H1 (cell line): ENCODE measurements around the gene MAPK8IP1. TPM values are rescaled to one million over a fixed set of nuclear protein-coding genes. Genes with fewer than 3 reads are reported as not detected.

Source experiments
- CTCF ChIA-PET: fragments of 300-600 bp; sonication (Branson Sonifier 250); formaldehyde crosslinking; loops from one replicate; lab custom pipeline; 2021; ENCODE audit not compliant: partially characterized antibody; lab: Charles Lee
- POLR2A ChIA-PET: fragments of 300-600 bp; sonication (Branson Sonifier 250); formaldehyde crosslinking; loops from one replicate; lab custom pipeline; 2021; ENCODE audit warnings: inconsistent platforms; ENCODE audit not compliant: partially characterized antibody; lab: Charles Lee
- DNase-seq, 2 experiments: peaks; one replicate each; pipeline versions ENCODE4 v3.0.0 to v3.0.0-alpha.2; 2010 to 2022; ENCODE audit warnings: low spot score in 2 of 2, low read depth in 1 of 2, mixed read lengths in 1 of 2
- FAIRE-seq: peaks from 2 replicates; lab custom pipeline; 2011; peaks lifted over from hg19 to GRCh38; lab: Jason Lieb, UNC
- H2AFZ ChIP-seq: 2 replicates; pipeline ENCODE4 v1.8.1; 2012; ENCODE audit warnings: low read length, inconsistent platforms
- H2AK5ac ChIP-seq: 2 replicates; pipeline ENCODE4 v1.6.1; 2013; ENCODE audit warnings: low read depth, low read length
- H2BK120ac ChIP-seq: replicated peaks from 2 replicates; pipeline ENCODE3; 2013; ENCODE audit warnings: low read depth, low read length, inconsistent platforms
- H2BK12ac ChIP-seq: 2 replicates; pipeline ENCODE4 v1.6.1; 2013; ENCODE audit warnings: low read depth, low read length
- H2BK15ac ChIP-seq: 2 replicates; pipeline ENCODE4 v1.6.1; 2013; ENCODE audit warnings: low read length
- H2BK20ac ChIP-seq: 2 replicates; pipeline ENCODE4 v1.6.1; 2013; ENCODE audit warnings: low read length
- H2BK5ac ChIP-seq: 2 replicates; pipeline ENCODE4 v1.6.1; 2013; ENCODE audit warnings: low read depth, low read length
- H3K14ac ChIP-seq: 2 replicates; pipeline ENCODE4 v1.6.1; 2013; ENCODE audit warnings: inconsistent platforms; ENCODE audit not compliant: insufficient read length
- H3K18ac ChIP-seq: 2 replicates; pipeline ENCODE4 v1.6.1; 2013; ENCODE audit warnings: low read length; ENCODE audit errors: extremely low read depth
- H3K23ac ChIP-seq: 2 replicates; pipeline ENCODE4 v1.6.1; 2013; ENCODE audit warnings: inconsistent platforms; ENCODE audit not compliant: insufficient read length
- H3K23me2 ChIP-seq: 2 replicates; pipeline ENCODE4 v1.6.1; 2013; ENCODE audit warnings: low read depth, low read length
- H3K27ac ChIP-seq: 2 replicates; pipeline ENCODE4 v1.6.1; 2011; ENCODE audit warnings: low read depth, low read length, inconsistent platforms
- H3K27me3 ChIP-seq, 4 experiments: replicated peaks in 1 of 4; 1 replicate in 1 of 4; 2 replicates in 3 of 4; pipeline versions ENCODE4 v1.6.1 to v1.8.1; 2011 to 2013; ENCODE audit warnings: low read length in 3 of 4, mild to moderate bottlenecking in 3 of 4, inconsistent platforms in 2 of 4, mixed read lengths in 2 of 4, moderate library complexity in 1 of 4; ENCODE audit not compliant: control insufficient read depth in 3 of 4, insufficient read depth in 3 of 4; ENCODE audit errors: extremely low read depth in 1 of 4
- H3K36me3 ChIP-seq, 4 experiments: 2 replicates each; pipeline versions ENCODE4 v1.6.1 to v1.8.1; 2011 to 2013; ENCODE audit warnings: mild to moderate bottlenecking in 4 of 4, low read length in 3 of 4, moderate library complexity in 2 of 4, control low read depth in 1 of 4, inconsistent platforms in 1 of 4; ENCODE audit not compliant: insufficient read depth in 4 of 4, control insufficient read depth in 2 of 4
- H3K4ac ChIP-seq: replicated peaks from 2 replicates; pipeline ENCODE3; 2013; ENCODE audit warnings: low read length, low read depth, mixed read lengths, inconsistent platforms; ENCODE audit not compliant: insufficient read length
- H3K4me1 ChIP-seq, 4 experiments: replicated peaks in 1 of 4; 1 replicate in 1 of 4; 2 replicates in 3 of 4; pipeline versions ENCODE4 v1.6.1 to v1.8.1; 2011 to 2013; ENCODE audit warnings: low read length in 3 of 4, inconsistent platforms in 2 of 4, mixed read lengths in 1 of 4; ENCODE audit not compliant: insufficient read depth in 4 of 4, control insufficient read depth in 3 of 4
- H3K4me2 ChIP-seq, 2 experiments: 2 replicates each; pipeline versions ENCODE4 v1.6.1 to v1.8.1; 2011 to 2013; ENCODE audit warnings: low read depth in 2 of 2, low read length in 2 of 2, control low read depth in 1 of 2, inconsistent platforms in 1 of 2, mild to moderate bottlenecking in 1 of 2; ENCODE audit not compliant: insufficient read depth in 1 of 2
- H3K4me3 ChIP-seq, 4 experiments: fragments of 200-600, 300-600 bp in 1 of 4; sonication (generic), shearing (Covaris generic), sonication (Bioruptor Twin) in 1 of 4; 2 replicates each; pipeline versions ENCODE4 v1.5.1 to v1.8.1; 2011 to 2016; ENCODE audit warnings: low read length in 4 of 4, low read depth in 3 of 4, control low read depth in 2 of 4, inconsistent platforms in 2 of 4, mild to moderate bottlenecking in 2 of 4, mixed read lengths in 1 of 4, moderate library complexity in 1 of 4; ENCODE audit not compliant: insufficient read depth in 2 of 4; ENCODE audit errors: extremely low read depth in 1 of 4
- H3K56ac ChIP-seq: replicated peaks from 2 replicates; pipeline ENCODE3; 2013; ENCODE audit warnings: low read depth, mild to moderate bottlenecking, mixed read lengths, low read length, inconsistent platforms; ENCODE audit not compliant: insufficient read length
- H3K79me1 ChIP-seq: 2 replicates; pipeline ENCODE4 v1.6.1; 2013; ENCODE audit warnings: low read depth, low read length, control low read depth
- H3K79me2 ChIP-seq, 2 experiments: 2 replicates each; pipeline versions ENCODE4 v1.6.1 to v1.8.1; 2012 to 2013; ENCODE audit warnings: low read length in 2 of 2, mild to moderate bottlenecking in 2 of 2, inconsistent platforms in 1 of 2; ENCODE audit not compliant: insufficient read depth in 2 of 2, control insufficient read depth in 1 of 2
- H3K9ac ChIP-seq, 4 experiments: replicated peaks in 1 of 4; 1 replicate in 1 of 4; 2 replicates in 3 of 4; pipeline versions ENCODE4 v1.6.1 to v1.8.1; 2011 to 2013; ENCODE audit warnings: low read depth in 3 of 4, low read length in 3 of 4, control low read depth in 2 of 4, mild to moderate bottlenecking in 2 of 4, moderate library complexity in 2 of 4, inconsistent platforms in 1 of 4; ENCODE audit errors: extremely low read depth in 1 of 4
- H3K9me3 ChIP-seq, 2 experiments: 2 replicates each; pipeline versions ENCODE4 v1.6.1 to v1.8.1; 2012 to 2013; ENCODE audit warnings: mild to moderate bottlenecking in 2 of 2, moderate library complexity in 2 of 2, control low read depth in 1 of 2, inconsistent platforms in 1 of 2, low read depth in 1 of 2, low read length in 1 of 2, mixed read lengths in 1 of 2; ENCODE audit not compliant: insufficient read depth in 2 of 2
- H4K20me1 ChIP-seq, 2 experiments: replicated peaks in 1 of 2; 2 replicates each; pipeline versions ENCODE3 to v1.8.1; 2011 to 2013; ENCODE audit warnings: inconsistent platforms in 2 of 2, low read length in 2 of 2, mild to moderate bottlenecking in 1 of 2; ENCODE audit not compliant: insufficient read depth in 2 of 2, control insufficient read depth in 1 of 2
- H4K5ac ChIP-seq: 2 replicates; pipeline ENCODE4 v1.6.1; 2013; ENCODE audit warnings: low read length, low read depth, mixed read lengths, inconsistent platforms; ENCODE audit not compliant: insufficient read length
- H4K8ac ChIP-seq: 2 replicates; pipeline ENCODE4 v1.8.0; 2013; ENCODE audit warnings: mild to moderate bottlenecking, moderate library complexity, low read length, inconsistent platforms; ENCODE audit not compliant: insufficient read depth; ENCODE audit errors: extremely low read depth
- H4K91ac ChIP-seq: replicated peaks from 2 replicates; pipeline ENCODE3; 2013; ENCODE audit warnings: low read length, mixed read lengths, inconsistent platforms; ENCODE audit not compliant: insufficient read length
- CHD2 ChIP-seq: IDR thresholded peaks from 2 replicates; pipeline ENCODE4 v1.6.1; 2012; ENCODE audit warnings: low read length, improper control_type of control experiment
- WGBS, 2 experiments: shearing (Covaris generic) in 1 of 2; methylation state at CpG; one replicate each; pipeline versions ENCODE4 v1.1.6 to v1.1.7; 2013 to 2015; ENCODE audit warnings: low lambda C conversion rate in 2 of 2, mixed read lengths in 2 of 2, inconsistent platforms in 1 of 2, low coverage in 1 of 2, missing lambda C conversion rate in 1 of 2; ENCODE audit not compliant: insufficient replicate concordance in 2 of 2, insufficient coverage in 1 of 2, insufficient read length in 1 of 2; ENCODE audit errors: extremely low coverage in 1 of 2, missing lambda C conversion rate in 1 of 2; 5-methylcytosine and 5-hydroxymethylcytosine counted together
- polyA plus RNA-seq, 7 experiments: library from polyadenylated mRNA; depleted of rRNA in 3 of 7; stranded (reverse) in 5 of 7; unstranded in 2 of 7; fragments of >200 nt in 5 of 7; fragments of 200-250 nt in 2 of 7; gene quantifications; 1 replicate in 5 of 7; 2 replicates in 1 of 7; 4 replicates in 1 of 7; pipeline versions ENCODE4 v1.2.1 to v1.2.3, GENCODE V29; 2011 to 2013; ENCODE audit warnings: missing spikeins in 2 of 7, mixed read lengths in 2 of 7
- total RNA-seq: library from RNA; stranded (reverse); fragmentation: NEBNext Ultra II Directional; extraction: Animal tissue kit (Norgen Biotek cat#: 25700); gene quantifications from 2 replicates; pipeline ENCODE4 v1.2.1, GENCODE V29; 2021

The MAPK8IP1 gene
- total and polyA plus RNA-seq, 2 of the 8 experiments (the other 6 are each of a cell fraction or from before 2014, with no cell fraction given): 32.4 to 40.1 TPM

DNA sequence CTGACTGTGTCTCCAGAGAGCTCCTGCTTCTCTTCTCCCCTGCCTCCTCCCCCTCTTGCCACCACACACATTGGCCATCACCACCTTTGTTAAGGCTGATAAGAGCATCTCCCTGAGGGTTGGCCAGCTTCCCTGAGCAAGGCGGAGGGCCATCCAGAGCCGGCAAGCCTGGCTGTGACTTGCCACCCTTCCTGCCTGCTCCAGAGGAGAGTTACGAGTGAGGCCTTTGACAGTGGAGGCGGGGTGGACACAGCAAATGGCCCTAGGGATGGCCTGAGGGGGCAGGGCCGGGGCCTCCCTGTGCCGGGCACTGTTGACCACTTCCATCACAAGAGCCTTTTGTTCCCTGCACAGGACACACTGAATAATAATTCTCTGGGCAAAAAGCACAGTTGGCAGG, 16.2 kb downstream of the MAPK8IP1 start:
- FAIRE-seq: no peak
- Histone ChIP-seq H3K18ac (no peak overlapping the region), H2AFZ (no peak overlapping the region), H2BK12ac (no peak overlapping the region), H3K27ac (no peak overlapping the region), H3K9me3 (no peaks in the 10 kb centered on the region), H3K9ac (no peak overlapping the region; a peak in 1 of 7 replicates), H3K27me3 (peaks cover 0 to 5% (median 2%) of the 10 kb centered on the region in 4 experiments; a peak in 1 of 7 replicates), H3K23ac (no peak overlapping the region), H2AK5ac (no peak overlapping the region), H4K91ac (no peak overlapping the region), H2BK5ac (no peak overlapping the region), H3K79me2 (no peaks in the 10 kb centered on the region), H4K5ac (no peak overlapping the region), H2BK15ac (no peak overlapping the region), H3K14ac (no peak overlapping the region), H4K20me1 (peaks cover 10 to 20% of the 10 kb centered on the region in 2 experiments), H2BK120ac (no peak overlapping the region), H3K23me2 (peaks cover 8% of the 10 kb centered on the region), H3K4me2 (no peak overlapping the region; a peak in 1 of 4 replicates), H3K36me3 (peaks cover 6 to 17% (median 15%) of the 10 kb centered on the region in 4 experiments; a peak in 6 of 8 replicates), H3K4me3 (no peak overlapping the region), H3K4ac (no peak overlapping the region), H4K8ac (no peak overlapping the region), H3K4me1 (peaks cover 0 to 22% (median 12%) of the 10 kb centered on the region in 4 experiments; a peak in 5 of 7 replicates), H3K56ac (no peak overlapping the region), H2BK20ac (no peak overlapping the region), H3K79me1 (peaks cover 2% of the 10 kb centered on the region)
- 89% methylated on average over 4 of the region's 6 CpGs; no CpG with 5 or more reads in 1 of the 2 experiments for WGBS, 2 experiments
- DNase-seq: no peak
- ChIA-PET CTCF (interaction anchor here (0.6 to 1.8 kb wide), 4 partner anchors 9 to 616 kb away, joined by 4 to 10 read pairs (median 4); no protein-coding TSS in a partner anchor), POLR2A (interaction anchor here (0.9 to 1.9 kb wide), 6 partner anchors 9 to 43 kb away, joined by 3 to 11 read pairs (median 4); partner anchors contain the start of gene LARGE2)
- no peak for TF ChIP-seq CHD2
